Fibroblast of mammary gland (primary cell): Measurements from ENCODE around the gene CASR.
"Not testable (repeated sequence)": the region's sequence is repeated elsewhere in the genome, so short reads cannot be mapped to it uniquely, and the experiment has no call there.

Experiments
- DNase-seq: peaks from one replicate; pipeline ENCODE4 v3.0.0-alpha.2; 2010; ENCODE audit warnings: low read depth
- H3K4me3 ChIP-seq: 2 replicates; pipeline ENCODE4 v1.5.1; 2011; ENCODE audit warnings: low read depth, mild to moderate bottlenecking, low read length, moderate library complexity; ENCODE audit not compliant: control insufficient read depth
- TF ChIP-seq, protein P1 (sequence below): conservative IDR thresholded peaks from 2 replicates; pipeline ENCODE4 v1.5.1; 2011; ENCODE audit warnings: low read depth, low read length, inconsistent platforms; ENCODE audit not compliant: control insufficient read depth, insufficient read depth

The CASR gene

GRCh38 chr3:122189357-122189756 lies 5.9 kb downstream of the CASR start:
- DNase-seq, result no peak
- H3K4me3 ChIP-seq, result no peak overlapping the region
- TF ChIP-seq, protein P1, sequence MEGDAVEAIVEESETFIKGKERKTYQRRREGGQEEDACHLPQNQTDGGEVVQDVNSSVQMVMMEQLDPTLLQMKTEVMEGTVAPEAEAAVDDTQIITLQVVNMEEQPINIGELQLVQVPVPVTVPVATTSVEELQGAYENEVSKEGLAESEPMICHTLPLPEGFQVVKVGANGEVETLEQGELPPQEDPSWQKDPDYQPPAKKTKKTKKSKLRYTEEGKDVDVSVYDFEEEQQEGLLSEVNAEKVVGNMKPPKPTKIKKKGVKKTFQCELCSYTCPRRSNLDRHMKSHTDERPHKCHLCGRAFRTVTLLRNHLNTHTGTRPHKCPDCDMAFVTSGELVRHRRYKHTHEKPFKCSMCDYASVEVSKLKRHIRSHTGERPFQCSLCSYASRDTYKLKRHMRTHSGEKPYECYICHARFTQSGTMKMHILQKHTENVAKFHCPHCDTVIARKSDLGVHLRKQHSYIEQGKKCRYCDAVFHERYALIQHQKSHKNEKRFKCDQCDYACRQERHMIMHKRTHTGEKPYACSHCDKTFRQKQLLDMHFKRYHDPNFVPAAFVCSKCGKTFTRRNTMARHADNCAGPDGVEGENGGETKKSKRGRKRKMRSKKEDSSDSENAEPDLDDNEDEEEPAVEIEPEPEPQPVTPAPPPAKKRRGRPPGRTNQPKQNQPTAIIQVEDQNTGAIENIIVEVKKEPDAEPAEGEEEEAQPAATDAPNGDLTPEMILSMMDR, result no peak

GRCh38 chr3:122190525-122190924 lies 7.1 kb downstream of the CASR start:
- DNase-seq, result no peak
- TF ChIP-seq, protein P1, result no peak

DNA sequence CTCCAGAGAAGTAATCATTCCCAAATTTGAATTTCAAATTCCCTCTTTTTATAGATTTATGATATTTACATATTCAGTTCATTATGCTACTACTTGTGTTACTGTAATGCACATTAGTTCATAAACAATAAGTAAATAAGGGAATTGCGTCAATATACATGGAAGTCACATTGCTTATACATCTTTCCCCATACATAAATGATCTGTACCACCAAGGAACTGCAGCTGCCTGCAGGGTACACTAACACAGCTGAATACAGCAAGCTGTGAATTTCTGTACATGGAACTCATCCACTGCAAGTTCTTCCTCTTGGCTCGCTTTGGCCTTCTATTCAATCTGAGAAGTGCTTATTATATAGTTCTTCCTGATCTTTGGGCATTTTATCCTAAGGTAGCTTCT lies 15.5 kb downstream of the CASR start:
- no peak for DNase-seq
- TF ChIP-seq, protein P1, result no peak
- no peak overlapping the region for H3K4me3 ChIP-seq

More at GRCh38 chr3:122190525-122190924, 7.1 kb downstream of the CASR start:
- no peak overlapping the region for H3K4me3 ChIP-seq

DNA sequence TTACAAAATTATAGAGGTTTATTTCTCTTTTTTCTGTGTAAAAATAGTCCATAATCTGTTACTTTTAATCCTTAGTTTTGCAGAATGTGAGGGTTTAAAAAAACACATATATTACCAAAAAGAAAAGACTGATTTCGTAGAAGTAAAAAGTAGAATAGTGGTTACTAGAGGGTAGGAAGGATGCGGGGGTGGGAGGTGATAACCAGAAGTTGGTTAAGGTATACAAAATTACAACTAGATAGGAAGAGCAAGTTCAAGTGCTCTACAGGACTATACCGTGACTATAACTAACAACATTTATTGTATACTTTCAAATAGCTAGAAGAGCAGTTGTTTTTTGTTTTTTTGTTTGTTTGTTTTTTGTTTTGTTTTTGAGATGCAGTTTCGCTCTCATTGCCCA lies 16.1 kb downstream of the CASR start:
- no peak for DNase-seq
- H3K4me3 ChIP-seq, result no peak overlapping the region
- TF ChIP-seq, protein P1, result no peak

- no peak for DNase-seq
- H3K4me3 ChIP-seq, result no peak overlapping the region
These were observed 17.2 kb downstream of the CASR start for GRCh38 chr3:122200661-122201060.

DNA sequence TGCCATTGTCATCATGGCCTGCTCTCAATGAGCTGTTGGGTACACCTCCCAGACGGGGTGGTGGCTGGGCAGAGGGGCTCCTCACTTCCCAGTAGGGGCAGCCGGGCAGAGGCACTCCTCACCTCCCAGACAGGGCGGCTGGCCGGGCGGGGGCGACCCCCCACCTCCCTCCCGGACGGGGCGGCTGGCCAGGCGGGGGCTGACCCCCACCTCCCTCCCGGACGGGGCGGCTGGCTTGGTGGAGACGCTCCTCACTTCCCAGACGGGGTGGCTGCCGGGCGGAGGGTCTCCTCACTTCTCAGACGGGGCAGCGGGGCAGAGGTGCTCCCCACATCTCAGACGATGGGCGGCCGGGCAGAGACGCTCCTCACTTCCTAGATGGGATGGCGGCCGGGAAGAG lies 18.0 kb downstream of the CASR start:
- H3K4me3 ChIP-seq, DNase-seq: not testable (repeated sequence)

More at GRCh38 chr3:122200661-122201060, 17.2 kb downstream of the CASR start:
- TF ChIP-seq, protein P1, result no peak

- TF ChIP-seq, protein P1, result no peak
- no peak for DNase-seq
- H3K4me3 ChIP-seq, result no peak overlapping the region
These were observed 25.1 kb downstream of the CASR start for GRCh38 chr3:122208579-122208978.
